IPS-NIHi7 (cell line): ENCODE results near the gene SLCO3A1.
"Not testable (repeated sequence)": the region's sequence is repeated elsewhere in the genome, so short reads cannot be mapped to it uniquely, and the experiment has no call there.

Source experiments
- DNase-seq: peaks from one replicate; pipeline ENCODE4 v3.0.0; 2012; ENCODE audit warnings: mixed read lengths; ENCODE audit errors: extremely low spot score

Gene SLCO3A1

DNA sequence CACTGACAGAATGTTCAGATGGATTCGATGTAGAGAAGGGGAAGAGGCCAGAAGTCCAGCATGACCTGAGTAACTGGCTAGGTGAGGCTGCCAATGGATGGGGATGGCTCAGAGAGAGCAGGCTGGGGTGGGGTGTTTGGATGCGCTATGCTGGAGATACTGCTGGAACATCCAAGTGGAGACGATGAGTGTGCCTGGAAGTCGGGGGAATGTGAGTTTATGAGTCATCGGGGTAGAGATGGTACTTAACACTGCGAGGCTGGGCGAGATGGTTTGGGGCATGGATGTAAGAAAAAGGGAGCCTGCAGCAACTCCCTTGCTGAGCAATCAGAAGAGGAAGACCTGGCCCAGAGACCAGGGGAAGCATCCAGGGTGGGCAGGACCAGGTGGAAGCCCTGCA is 180.7 kb downstream of the SLCO3A1 start:
- DNase-seq = no peak

- no peak for DNase-seq
Measured at GRCh38 chr15:92035551-92035950, 182.0 kb downstream of the SLCO3A1 start.

GRCh38 chr15:92035961-92036360 is 182.5 kb downstream of the SLCO3A1 start:
- no peak for DNase-seq

DNA sequence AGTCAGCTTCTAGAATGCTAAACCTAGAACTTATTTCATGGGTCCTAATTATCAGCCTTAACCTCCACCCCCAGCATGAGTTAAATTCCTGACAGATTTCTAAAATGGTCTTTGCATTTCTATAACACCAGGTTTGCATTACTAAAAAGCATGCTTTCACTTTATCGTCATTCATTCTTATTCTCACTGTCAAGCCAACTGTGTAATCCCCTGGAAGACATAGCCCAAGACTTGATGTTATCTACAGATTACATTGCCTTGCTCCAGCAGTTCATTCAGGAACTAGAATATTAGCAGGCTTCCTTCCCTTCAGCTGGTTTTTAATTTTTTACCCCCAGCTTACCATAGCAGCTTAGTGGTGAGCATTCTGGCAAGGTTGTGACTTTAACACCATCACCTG is 184.0 kb downstream of the SLCO3A1 start:
- DNase-seq = no peak

DNA sequence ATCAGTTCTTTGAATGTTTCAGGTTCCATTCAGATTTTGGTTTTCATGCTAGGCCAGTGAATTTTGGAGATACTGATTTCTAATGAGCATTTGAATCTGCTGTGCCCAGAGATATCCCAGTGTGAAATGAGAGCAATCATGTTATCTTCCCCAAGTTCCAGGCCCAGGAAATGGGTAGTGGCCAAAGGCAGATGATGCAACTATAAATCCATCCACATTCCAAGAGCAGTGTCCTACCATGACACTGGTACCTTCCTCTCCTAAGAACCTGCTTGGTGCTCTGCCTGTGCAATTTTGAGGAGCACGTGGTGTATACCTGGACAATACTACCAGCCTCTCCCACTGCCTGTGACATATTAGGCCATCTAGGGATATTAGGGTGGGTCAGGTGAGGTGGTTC is 186.8 kb downstream of the SLCO3A1 start:
- no peak for DNase-seq

DNA sequence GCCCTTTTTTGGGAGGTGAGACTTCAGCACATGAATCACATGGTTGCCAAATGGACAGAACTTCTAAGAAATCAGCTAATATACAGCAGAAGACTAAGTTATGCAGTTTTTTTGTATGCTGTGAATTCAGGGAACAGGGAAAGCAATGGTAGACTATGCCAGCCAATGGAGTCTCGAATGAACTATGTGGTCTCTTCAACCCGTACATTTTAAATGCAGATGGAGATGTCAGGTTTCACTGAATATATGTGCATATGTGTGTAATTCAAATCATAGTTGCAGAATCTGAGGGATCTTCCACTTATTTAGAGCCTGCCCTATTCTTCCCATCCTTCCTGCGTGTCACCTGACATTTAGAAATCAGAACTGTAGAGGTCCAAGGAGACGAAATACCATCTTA is 187.9 kb downstream of the SLCO3A1 start:
- no peak for DNase-seq

GRCh38 chr15:92043283-92043682 is 189.8 kb downstream of the SLCO3A1 start:
- no peak for DNase-seq

- no peak for DNase-seq
Measured at GRCh38 chr15:92044203-92044909, 190.8 kb downstream of the SLCO3A1 start.

GRCh38 chr15:92047900-92048299 is 194.4 kb downstream of the SLCO3A1 start:
- DNase-seq = no peak

- DNase-seq = no peak
Measured at GRCh38 chr15:92048739-92049138, 195.2 kb downstream of the SLCO3A1 start.

GRCh38 chr15:92049290-92049989 is 195.9 kb downstream of the SLCO3A1 start:
- no peak for DNase-seq

- no peak for DNase-seq
Measured at GRCh38 chr15:92050220-92050898, 196.9 kb downstream of the SLCO3A1 start.

DNA sequence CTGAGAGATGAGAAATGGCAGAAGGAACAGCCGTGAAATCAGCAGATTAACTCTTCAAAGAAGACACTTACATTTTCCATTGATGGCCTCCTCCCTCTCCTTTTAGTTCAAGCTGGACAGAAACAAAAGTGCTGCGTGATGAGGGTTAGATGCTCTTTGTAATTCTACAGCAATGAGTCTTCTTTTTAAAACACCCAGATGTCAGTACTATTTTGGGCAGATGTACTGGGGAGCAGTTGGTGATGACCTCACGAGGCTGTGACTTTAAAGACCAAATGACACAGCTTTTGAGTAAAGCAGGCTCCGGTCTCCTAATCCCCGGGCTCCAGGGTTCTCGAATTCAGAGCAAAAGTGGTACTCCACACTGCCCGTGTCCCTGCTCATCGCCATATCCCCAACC is 198.2 kb downstream of the SLCO3A1 start:
- DNase-seq = no peak

- DNase-seq = no peak
Measured at GRCh38 chr15:92053753-92054316, 200.3 kb downstream of the SLCO3A1 start.

GRCh38 chr15:92056875-92057274 is 203.4 kb downstream of the SLCO3A1 start:
- no peak for DNase-seq

DNA sequence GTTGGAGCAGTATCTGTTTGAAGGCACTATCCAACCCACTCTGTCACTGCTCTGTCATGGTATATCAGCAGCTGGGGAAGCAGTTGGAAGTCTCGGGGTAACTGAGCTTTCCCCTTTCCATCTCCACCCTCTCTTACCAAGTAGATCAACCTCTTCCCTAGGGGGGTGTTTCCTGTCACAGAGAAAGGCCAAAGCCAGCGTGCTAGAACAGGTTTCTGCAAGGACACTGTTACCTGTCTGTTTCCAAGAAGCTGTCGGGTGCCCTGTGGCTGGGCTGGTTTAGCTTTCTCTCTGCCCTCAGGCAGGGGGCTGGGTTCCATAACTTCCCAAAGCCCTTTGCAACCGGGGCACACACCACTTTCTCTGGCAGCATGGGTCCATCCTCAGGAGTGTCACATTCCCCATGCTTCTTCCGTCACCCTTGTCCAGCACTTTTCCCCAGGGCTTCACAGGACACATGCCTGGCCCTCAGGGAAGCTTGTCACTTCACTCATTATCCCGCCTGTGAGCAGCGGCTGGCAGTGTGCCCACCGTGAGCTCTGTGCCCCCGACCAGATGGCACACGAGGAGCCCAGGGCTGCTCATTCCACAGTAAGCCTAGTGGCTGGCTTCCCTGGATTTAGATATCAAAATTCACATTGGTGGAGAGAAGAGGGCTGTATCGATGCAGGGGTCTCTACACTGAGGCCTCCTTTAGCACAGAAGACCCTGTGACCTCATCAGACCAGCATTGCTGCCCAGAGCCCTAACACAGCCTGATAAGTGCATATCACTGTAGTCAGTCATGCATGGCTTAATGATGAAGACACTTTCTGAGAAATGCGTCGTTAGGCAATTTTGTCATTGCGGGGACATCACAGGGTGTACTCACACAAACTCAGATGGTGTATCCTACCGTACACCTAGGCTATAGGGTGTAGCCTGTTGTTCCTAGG is 205.8 kb downstream of the SLCO3A1 start:
- no peak for DNase-seq

- DNase-seq = not testable (repeated sequence)
Measured at GRCh38 chr15:92059971-92060311, 206.4 kb downstream of the SLCO3A1 start.

DNA sequence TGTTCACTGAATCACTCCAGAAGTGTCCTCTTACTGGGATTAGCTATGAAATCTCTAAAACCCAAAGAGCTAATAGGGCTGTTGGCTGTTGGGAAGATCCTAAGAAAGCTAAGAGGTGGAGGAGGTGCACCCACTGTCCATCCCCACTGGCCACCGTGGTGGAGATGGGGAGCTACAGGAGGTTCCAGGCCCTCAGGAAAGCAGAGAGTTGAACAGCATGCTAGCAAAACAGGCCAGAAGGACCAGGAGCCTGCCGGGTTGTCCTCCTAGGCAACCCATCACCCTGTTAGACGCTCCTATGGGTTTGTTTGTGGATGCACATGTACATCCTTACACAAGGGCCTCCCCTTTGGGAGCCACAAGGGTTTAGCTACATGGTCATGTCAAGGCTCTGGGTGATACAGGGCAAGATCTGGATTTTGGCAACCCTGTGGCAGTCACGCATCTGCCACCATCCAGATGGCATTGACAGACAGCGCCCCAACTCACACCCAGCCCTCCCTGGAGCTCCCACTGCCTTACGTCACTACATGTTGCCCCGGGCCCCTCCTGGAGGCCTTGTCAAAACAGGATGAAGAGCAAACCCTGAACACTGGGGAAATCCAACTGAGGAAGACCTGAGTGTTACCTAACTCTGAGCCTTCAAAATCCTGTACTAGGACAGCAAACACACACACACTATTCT is 208.1 kb downstream of the SLCO3A1 start:
- no peak for DNase-seq

DNA sequence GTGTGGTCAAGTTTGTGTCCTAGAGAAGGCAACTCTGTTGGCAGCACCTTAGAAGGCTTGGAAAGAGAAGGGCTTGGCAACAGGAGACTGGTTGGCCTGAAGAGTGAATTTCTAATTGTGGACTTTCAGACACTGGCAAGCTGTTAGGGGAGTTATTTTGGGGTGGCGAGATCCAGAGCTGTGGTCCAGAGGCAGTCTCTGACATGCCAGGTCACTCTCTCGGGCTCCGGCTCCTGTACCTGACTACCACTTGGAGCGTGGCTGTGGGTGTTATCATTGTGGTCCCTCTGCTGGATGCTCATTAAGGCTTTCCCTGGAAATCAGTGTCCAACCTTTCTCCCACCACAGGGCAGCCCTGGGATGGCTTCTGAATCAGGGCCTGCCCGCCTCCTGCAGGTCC is 209.0 kb downstream of the SLCO3A1 start:
- no peak for DNase-seq

GRCh38 chr15:92068121-92068520 is 214.6 kb downstream of the SLCO3A1 start:
- no peak for DNase-seq
